WERI-Rb-1 (cell line): ENCODE data around the gene CHKA.

Experiments used
- DNase-seq: peaks from one replicate; pipeline ENCODE4 v3.0.0-alpha.2; 2020
- H3K27ac ChIP-seq: fragments of 250-450 bp; sonication (Bioruptor Pico); 2 replicates; pipeline ENCODE4 v1.5.1; 2020; ENCODE audit warnings: mild to moderate bottlenecking, moderate library complexity
- H3K27me3 ChIP-seq: fragments of 250-450 bp; sonication (Bioruptor Pico); 2 replicates; pipeline ENCODE4 v1.5.1; 2021; ENCODE audit warnings: mild to moderate bottlenecking, low read depth, moderate library complexity; ENCODE audit not compliant: insufficient read depth, severe bottlenecking
- H3K36me3 ChIP-seq: fragments of 250-450 bp; sonication (Bioruptor Pico); 2 replicates; pipeline ENCODE4 v1.5.1; 2020; ENCODE audit warnings: mild to moderate bottlenecking, moderate library complexity
- H3K4me3 ChIP-seq: 2 replicates; pipeline ENCODE4 v1.5.1; 2011; ENCODE audit warnings: low read depth, mild to moderate bottlenecking, control low read depth, low read length
- H3K9me3 ChIP-seq: fragments of 250-450 bp; sonication (Bioruptor Pico); 2 replicates; pipeline ENCODE4 v1.5.1; 2021; ENCODE audit warnings: mild to moderate bottlenecking, moderate library complexity; ENCODE audit not compliant: severe bottlenecking
- TF ChIP-seq, protein P1 (sequence below): IDR thresholded peaks from 2 replicates; pipeline ENCODE4 v1.5.1; 2011; ENCODE audit warnings: low read depth, mild to moderate bottlenecking, control low read depth, inconsistent platforms, low read length

CHKA gene

DNA sequence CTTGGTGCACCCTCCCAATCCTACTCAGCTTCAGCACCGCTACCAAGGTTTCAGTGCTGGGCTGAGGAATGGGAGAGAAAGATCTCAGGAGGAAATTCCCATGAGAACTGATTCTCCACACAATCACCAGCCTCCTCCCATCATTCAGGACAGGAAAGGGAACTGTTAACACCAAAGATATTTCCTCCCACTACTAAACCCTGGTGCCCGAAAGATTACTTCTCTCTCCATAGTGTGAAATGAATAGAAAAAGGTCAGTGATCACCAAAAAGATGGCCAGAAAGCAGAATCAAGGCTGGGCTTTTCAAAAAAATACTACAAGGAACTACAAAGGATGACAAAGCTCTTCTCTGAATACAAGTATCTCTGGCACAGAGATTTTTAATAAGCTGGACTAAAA lies 56.3 kb downstream of the CHKA start:
- TF ChIP-seq, protein P1, sequence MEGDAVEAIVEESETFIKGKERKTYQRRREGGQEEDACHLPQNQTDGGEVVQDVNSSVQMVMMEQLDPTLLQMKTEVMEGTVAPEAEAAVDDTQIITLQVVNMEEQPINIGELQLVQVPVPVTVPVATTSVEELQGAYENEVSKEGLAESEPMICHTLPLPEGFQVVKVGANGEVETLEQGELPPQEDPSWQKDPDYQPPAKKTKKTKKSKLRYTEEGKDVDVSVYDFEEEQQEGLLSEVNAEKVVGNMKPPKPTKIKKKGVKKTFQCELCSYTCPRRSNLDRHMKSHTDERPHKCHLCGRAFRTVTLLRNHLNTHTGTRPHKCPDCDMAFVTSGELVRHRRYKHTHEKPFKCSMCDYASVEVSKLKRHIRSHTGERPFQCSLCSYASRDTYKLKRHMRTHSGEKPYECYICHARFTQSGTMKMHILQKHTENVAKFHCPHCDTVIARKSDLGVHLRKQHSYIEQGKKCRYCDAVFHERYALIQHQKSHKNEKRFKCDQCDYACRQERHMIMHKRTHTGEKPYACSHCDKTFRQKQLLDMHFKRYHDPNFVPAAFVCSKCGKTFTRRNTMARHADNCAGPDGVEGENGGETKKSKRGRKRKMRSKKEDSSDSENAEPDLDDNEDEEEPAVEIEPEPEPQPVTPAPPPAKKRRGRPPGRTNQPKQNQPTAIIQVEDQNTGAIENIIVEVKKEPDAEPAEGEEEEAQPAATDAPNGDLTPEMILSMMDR: no peak
- Histone ChIP-seq H3K27ac (no peak overlapping the region), H3K27me3 (no peaks in the 10 kb centered on the region), H3K4me3 (no peak overlapping the region), H3K9me3 (no peaks in the 10 kb centered on the region), H3K36me3 (peaks cover 47% of the 10 kb centered on the region)
- no peak for DNase-seq

DNA sequence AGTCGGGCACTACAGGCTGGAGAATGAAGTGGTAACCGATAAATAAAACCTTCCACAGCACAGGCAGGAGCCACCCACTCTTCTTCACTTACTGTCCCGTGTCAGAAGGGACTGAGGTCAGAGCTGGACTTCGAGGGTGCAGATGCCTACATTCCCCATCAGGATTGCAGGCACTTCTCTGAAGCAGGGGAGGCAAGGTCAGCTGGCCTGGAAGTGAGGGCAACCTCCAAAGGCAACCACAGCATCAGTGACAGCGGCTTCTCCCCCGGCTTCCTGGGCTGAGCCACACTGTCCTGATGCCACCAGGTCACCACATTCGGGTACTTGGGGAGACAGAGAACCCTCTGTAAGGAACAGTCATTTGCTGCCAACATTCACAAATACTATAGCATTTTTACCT lies 59.7 kb downstream of the CHKA start:
- Histone ChIP-seq H3K4me3 (no peak overlapping the region), H3K36me3 (peaks cover 37% of the 10 kb centered on the region), H3K27ac (no peak overlapping the region), H3K9me3 (no peaks in the 10 kb centered on the region), H3K27me3 (no peaks in the 10 kb centered on the region)
- TF ChIP-seq, protein P1: no peak
- no peak for DNase-seq

DNA sequence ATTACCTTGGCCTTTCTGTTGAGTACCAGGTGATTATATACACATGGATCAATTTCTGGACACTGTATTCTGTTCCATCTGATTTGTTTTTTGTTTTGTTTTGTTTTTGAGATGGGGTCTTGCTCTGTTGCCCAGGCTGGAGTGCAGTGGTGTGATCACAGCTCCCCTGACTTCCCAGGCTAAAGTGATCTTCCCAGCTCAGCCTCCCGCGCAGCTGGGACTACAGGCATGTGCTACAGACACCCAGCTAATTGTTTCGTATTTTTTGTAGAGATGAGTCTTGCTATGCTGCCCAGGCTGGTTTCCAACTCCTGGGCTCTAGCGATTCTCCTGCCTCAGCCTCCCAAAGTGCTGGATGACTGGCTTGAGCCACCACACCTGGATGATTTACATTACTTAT lies 63.4 kb downstream of the CHKA start:
- Histone ChIP-seq H3K36me3 (peaks cover 16% of the 10 kb centered on the region), H3K27me3 (no peaks in the 10 kb centered on the region), H3K9me3 (no peaks in the 10 kb centered on the region), H3K27ac (no peak overlapping the region), H3K4me3 (no peak overlapping the region)
- no peak for DNase-seq
- TF ChIP-seq, protein P1: no peak

DNA sequence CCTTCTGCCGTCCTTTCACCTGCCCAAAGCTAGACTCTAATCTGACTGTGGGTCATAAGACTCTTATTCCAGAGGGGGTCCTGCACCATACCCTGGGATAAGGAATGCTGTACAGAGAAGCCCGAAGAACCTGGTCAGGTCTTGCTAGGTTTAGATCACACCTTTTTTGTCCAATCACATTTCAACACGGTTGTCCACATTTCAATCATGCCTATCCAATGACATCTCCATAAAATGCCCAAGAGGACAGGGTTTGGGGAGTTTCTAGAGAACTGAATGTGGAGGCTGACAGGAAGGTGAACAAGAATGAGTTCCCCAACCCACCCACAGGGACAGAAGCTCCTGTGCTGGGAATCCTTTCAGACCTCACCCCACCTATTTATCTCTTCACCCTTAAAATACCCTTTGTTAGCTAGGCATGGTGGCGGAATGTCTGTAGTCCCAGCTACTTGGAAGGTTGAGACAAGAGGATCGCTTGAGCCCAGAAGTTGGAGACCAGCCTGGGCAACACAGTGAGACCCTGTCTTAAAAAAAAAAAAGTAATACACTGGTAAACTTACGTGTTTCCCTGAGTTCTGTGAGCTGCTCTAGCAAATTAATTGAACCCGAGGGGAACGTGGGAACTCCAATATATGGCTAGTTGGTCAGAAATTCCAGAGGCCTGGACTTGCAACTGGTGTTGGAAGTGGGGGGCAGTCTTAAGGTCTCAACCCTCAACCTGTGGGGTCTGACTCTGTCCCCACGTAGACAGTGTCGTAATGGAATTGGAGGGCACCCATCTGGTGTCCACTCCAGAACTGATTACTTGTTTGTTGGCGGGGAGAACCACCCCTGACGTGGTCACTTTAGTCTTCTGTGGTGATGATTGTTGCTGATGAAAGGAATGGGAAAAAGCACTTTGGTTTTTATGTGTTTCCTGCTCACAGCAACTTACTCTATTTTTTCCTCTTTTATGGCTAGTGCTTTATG lies 64.6 kb downstream of the CHKA start:
- TF ChIP-seq, protein P1: no peak
- peaks cover 15% of the 10 kb centered on the region for H3K36me3 ChIP-seq

DNA sequence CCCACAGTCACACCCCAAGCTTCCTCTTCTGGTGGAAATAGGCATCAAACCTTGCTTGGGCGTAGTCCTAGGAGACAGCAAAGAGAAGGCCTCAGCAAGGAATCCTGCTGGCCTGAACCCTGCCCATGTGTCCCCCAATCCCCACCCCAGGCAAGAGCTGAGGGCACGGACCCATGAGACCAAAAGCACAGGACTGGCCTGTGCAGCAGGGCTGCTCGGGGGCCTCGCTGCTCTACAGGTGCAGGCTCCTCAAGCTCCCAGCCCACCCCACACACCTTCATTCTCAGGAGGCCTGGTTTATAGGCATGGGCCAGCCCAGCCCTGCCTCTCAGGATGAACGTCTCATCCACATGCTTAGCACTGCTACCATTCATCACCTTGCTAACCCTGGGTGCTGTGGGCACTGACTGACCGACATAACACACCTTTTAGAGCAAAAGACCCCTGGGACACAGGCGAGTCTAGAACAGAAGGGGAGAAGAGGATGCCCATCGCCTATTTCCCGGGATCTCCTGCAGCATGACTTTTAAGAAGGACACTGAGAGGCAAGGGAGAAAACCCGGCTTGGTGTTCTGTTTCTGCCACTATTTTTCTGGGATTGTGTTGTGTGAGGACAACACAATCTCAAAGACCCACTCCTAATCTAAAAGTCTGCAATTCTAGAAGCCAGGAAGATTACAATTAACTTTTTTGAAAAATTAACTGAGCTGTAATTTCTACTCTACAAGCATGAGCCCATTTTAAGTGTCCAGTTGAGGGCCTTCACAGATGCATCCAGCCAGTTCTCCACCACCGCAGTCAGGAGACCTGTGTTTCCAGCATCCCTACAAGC lies 67.0 kb downstream of the CHKA start:
- H3K27ac ChIP-seq: no peak overlapping the region
- no peaks in the 10 kb centered on the region for H3K9me3 ChIP-seq
- DNase-seq: no peak
- H3K36me3 ChIP-seq: peaks cover 7% of the 10 kb centered on the region; the same call in 1 of the 2 replicates
- H3K4me3 ChIP-seq: no peak overlapping the region
- TF ChIP-seq, protein P1: no peak
- H3K27me3 ChIP-seq: no peaks in the 10 kb centered on the region

More for the DNA sequence above, 64.6 kb downstream of the CHKA start:
- H3K27ac ChIP-seq: no peak overlapping the region
- H3K9me3 ChIP-seq: no peaks in the 10 kb centered on the region
- H3K27me3 ChIP-seq: no peaks in the 10 kb centered on the region
- DNase-seq: no peak
- H3K4me3 ChIP-seq: no peak overlapping the region
